CD4-positive, CD25-positive, alpha-beta regulatory T cell (primary cell): ENCODE data around the gene USP5. TPM values are rescaled to one million over a fixed set of nuclear protein-coding genes. Genes with fewer than 3 reads are reported as not detected.

Experiments used
- ATAC-seq, 2 donors: fragments of 150-1000 bp; cut with Tn5 transposase; one replicate each; pipeline ENCODE4 v1.10.0; 2021; ENCODE audit warnings: low read depth in 2 of 2, moderate number of reproducible peaks in 2 of 2, moderate library complexity in 1 of 2
- DNase-seq, 3 donors: peaks; one replicate each; pipeline versions ENCODE4 v3.0.0 to v3.0.0-alpha.2; 2012 to 2022; ENCODE audit warnings: mixed read lengths in 1 of 3
- H3K27ac ChIP-seq: one replicate; pipeline ENCODE4 v1.7.0; 2013; ENCODE audit warnings: mild to moderate bottlenecking, low read length; ENCODE audit not compliant: insufficient read depth, poor library complexity, severe bottlenecking
- H3K27me3 ChIP-seq: one replicate; pipeline ENCODE4 v1.7.0; 2013; ENCODE audit warnings: low read length; ENCODE audit not compliant: control insufficient read depth, insufficient read depth
- H3K36me3 ChIP-seq: one replicate; pipeline ENCODE4 v1.7.0; 2013; ENCODE audit warnings: mild to moderate bottlenecking, low read length, moderate library complexity; ENCODE audit not compliant: control insufficient read depth, insufficient read depth
- H3K4me1 ChIP-seq: 2 replicates; pipeline ENCODE4 v1.7.0; 2013; ENCODE audit warnings: mild to moderate bottlenecking, low read length; ENCODE audit not compliant: insufficient read depth, control insufficient read depth, poor library complexity, severe bottlenecking
- H3K4me3 ChIP-seq: one replicate; pipeline ENCODE4 v1.7.0; 2013; ENCODE audit warnings: low read depth, mild to moderate bottlenecking, low read length, moderate library complexity
- H3K9me3 ChIP-seq, 2 experiments: 1 replicate in 1 of 2; 2 replicates in 1 of 2; pipeline ENCODE4 v1.7.0; 2013; ENCODE audit warnings: low read length in 2 of 2, mild to moderate bottlenecking in 1 of 2, moderate library complexity in 1 of 2; ENCODE audit not compliant: control insufficient read depth in 2 of 2
- H3K27ac Mint-ChIP-seq, 3 donors: one replicate each; pipeline ENCODE4 v1.8.0; 2020 to 2022; ENCODE audit warnings: mild to moderate bottlenecking in 3 of 3, mixed read lengths in 3 of 3, moderate library complexity in 2 of 3
- H3K27me3 Mint-ChIP-seq: one replicate; pipeline ENCODE4 v1.8.0; 2022; ENCODE audit warnings: mild to moderate bottlenecking, mixed read lengths
- H3K36me3 Mint-ChIP-seq: one replicate; pipeline ENCODE4 v1.8.0; 2020; ENCODE audit warnings: mixed read lengths
- H3K4me1 Mint-ChIP-seq, 4 donors: one replicate each; pipeline ENCODE4 v1.8.0; 2020 to 2022; ENCODE audit warnings: mixed read lengths in 4 of 4, mild to moderate bottlenecking in 1 of 4
- H3K4me3 Mint-ChIP-seq, 4 donors: one replicate each; pipeline ENCODE4 v1.8.0; 2020 to 2022; ENCODE audit warnings: mild to moderate bottlenecking in 4 of 4, mixed read lengths in 4 of 4, moderate library complexity in 3 of 4
- H3K9me3 Mint-ChIP-seq, 7 donors: one replicate each; pipeline ENCODE4 v1.8.0; 2020 to 2022; ENCODE audit warnings: mixed read lengths in 7 of 7, mild to moderate bottlenecking in 3 of 7, moderate library complexity in 2 of 7
- polyA plus RNA-seq, 4 donors: library from polyadenylated mRNA; unstranded; fragments of 300-500 nt; fragmentation: Illumina TruSeq; gene quantifications; one replicate each; pipeline ENCODE4 v1.2.3, GENCODE V29; 2021
- total RNA-seq: library from RNA; stranded (reverse); gene quantifications from one replicate; pipeline ENCODE4 v1.2.3, GENCODE V29; 2022

The USP5 gene
- total and polyA plus RNA-seq, 5 donors from 2014 or later: 44.4 to 63.5 (median 50.0) TPM

GRCh38 chr12:6846316-6846869 lies 5.6 kb upstream of the USP5 start:
- no peak overlapping the region for H3K4me3 Mint-ChIP-seq
- ATAC-seq (no peak), DNase-seq (no peak)
- H3K27me3 Mint-ChIP-seq: no peaks in the 10 kb centered on the region
- no peak overlapping the region for H3K27ac Mint-ChIP-seq
- peaks cover 0 to 12% (median 4%) of the 10 kb centered on the region in 4 donors for H3K4me1 Mint-ChIP-seq
- Histone ChIP-seq H3K9me3 (no peaks in the 10 kb centered on the region), H3K4me3 (no peak overlapping the region), H3K27ac (no peak overlapping the region), H3K4me1 (peaks cover 6% of the 10 kb centered on the region), H3K36me3 (no peaks in the 10 kb centered on the region), H3K27me3 (no peaks in the 10 kb centered on the region)
- no peaks in the 10 kb centered on the region for H3K9me3 Mint-ChIP-seq
- no peaks in the 10 kb centered on the region for H3K36me3 Mint-ChIP-seq

GRCh38 chr12:6847676-6848075 lies 4.3 kb upstream of the USP5 start:
- no peaks in the 10 kb centered on the region for H3K9me3 ChIP-seq
- peak overlapping the region in 2 of 3 donors; percentile 13 to 66 for H3K27ac Mint-ChIP-seq
- no peak for DNase-seq
- peak overlapping the region in 1 of 4 donors; percentile 24 for H3K4me3 Mint-ChIP-seq
- H3K4me3 ChIP-seq: no peak overlapping the region
- no peaks in the 10 kb centered on the region for H3K27me3 Mint-ChIP-seq
- H3K4me1 Mint-ChIP-seq: peaks cover 0 to 15% (median 4%) of the 10 kb centered on the region in 4 donors
- H3K4me1 ChIP-seq: peaks cover 7% of the 10 kb centered on the region
- no peaks in the 10 kb centered on the region for H3K36me3 Mint-ChIP-seq
- H3K27ac ChIP-seq: no peak overlapping the region
- ATAC-seq: no peak
- H3K9me3 Mint-ChIP-seq: no peaks in the 10 kb centered on the region
- no peaks in the 10 kb centered on the region for H3K36me3 ChIP-seq
- H3K27me3 ChIP-seq: no peaks in the 10 kb centered on the region

GRCh38 chr12:6849427-6849826 lies 2.5 kb upstream of the USP5 start:
- Mint-ChIP-seq H3K4me1 (peaks cover 0 to 31% (median 14%) of the 10 kb centered on the region in 4 donors), H3K27ac (no peak overlapping the region), H3K9me3 (no peaks in the 10 kb centered on the region), H3K36me3 (peaks cover 4% of the 10 kb centered on the region), H3K4me3 (peak overlapping the region in 1 of 4 donors; percentile 13), H3K27me3 (no peaks in the 10 kb centered on the region)
- no peaks in the 10 kb centered on the region for H3K27me3 ChIP-seq
- no peak for ATAC-seq
- H3K27ac ChIP-seq: no peak overlapping the region
- no peak overlapping the region for H3K4me3 ChIP-seq
- no peaks in the 10 kb centered on the region for H3K9me3 ChIP-seq
- H3K4me1 ChIP-seq: peaks cover 22% of the 10 kb centered on the region
- no peaks in the 10 kb centered on the region for H3K36me3 ChIP-seq
- no peak for DNase-seq

GRCh38 chr12:6849976-6850560 lies 1.9 kb upstream of the USP5 start:
- DNase-seq: no peak
- H3K4me1 Mint-ChIP-seq: peaks cover 0 to 38% (median 14%) of the 10 kb centered on the region in 4 donors

GRCh38 chr12:6850796-6851152 lies 1.2 kb upstream of the USP5 start:
- Histone ChIP-seq H3K9me3 (no peaks in the 10 kb centered on the region), H3K4me3 (peak overlapping the region; percentile 85), H3K36me3 (peaks cover 2% of the 10 kb centered on the region), H3K27me3 (no peaks in the 10 kb centered on the region), H3K27ac (peak overlapping the region; percentile 97), H3K4me1 (peaks cover 22% of the 10 kb centered on the region)
- peaks cover 0 to 38% (median 15%) of the 10 kb centered on the region in 4 donors for H3K4me1 Mint-ChIP-seq
- peak overlapping the region in 1 of 3 donors; percentile 100 for H3K27ac Mint-ChIP-seq
- H3K36me3 Mint-ChIP-seq: peaks cover 6% of the 10 kb centered on the region
- ATAC-seq (no peak), DNase-seq (no peak)
- H3K27me3 Mint-ChIP-seq: no peaks in the 10 kb centered on the region
- H3K9me3 Mint-ChIP-seq: no peaks in the 10 kb centered on the region
- H3K4me3 Mint-ChIP-seq: peak overlapping the region; percentile 90 to 99 (median 96)

More at GRCh38 chr12:6849976-6850560, 1.9 kb upstream of the USP5 start:
- Histone ChIP-seq H3K27ac (no peak overlapping the region), H3K27me3 (no peaks in the 10 kb centered on the region), H3K36me3 (no peaks in the 10 kb centered on the region), H3K9me3 (no peaks in the 10 kb centered on the region), H3K4me3 (no peak overlapping the region), H3K4me1 (peaks cover 22% of the 10 kb centered on the region)
- Mint-ChIP-seq H3K27ac (peak overlapping the region in 1 of 3 donors; percentile 39), H3K27me3 (no peaks in the 10 kb centered on the region), H3K4me3 (peak overlapping the region in 3 of 4 donors; percentile 33 to 68 (median 46)), H3K36me3 (peaks cover 4% of the 10 kb centered on the region), H3K9me3 (no peaks in the 10 kb centered on the region)
- no peak for ATAC-seq

GRCh38 chr12:6851153-6851920 lies 613 bp upstream of the USP5 start, which contains the start of gene CDCA3:
CDCA3 (minus strand) TSS chr12:6851286; CDS start chr12:6850952, 334 bp downstream.
- peak within 1 kb of the TSS; percentile 95 to 100 (median 100) for H3K27ac Mint-ChIP-seq
- peak within 1 kb of the TSS; percentile 90 to 99 (median 96) for H3K4me3 Mint-ChIP-seq
- Histone ChIP-seq H3K4me1 (peaks cover 22% of the 10 kb centered on the region), H3K4me3 (peak within 1 kb of the TSS; percentile 85), H3K27ac (peak within 1 kb of the TSS; percentile 97), H3K27me3 (no peaks in the 10 kb centered on the region), H3K36me3 (peaks cover 8% of the 10 kb centered on the region), H3K9me3 (no peaks in the 10 kb centered on the region)
- DNase-seq: peak; percentile 88 to 99 (median 93)
- peak; percentile 47 to 50 for ATAC-seq
- H3K9me3 Mint-ChIP-seq: no peaks in the 10 kb centered on the region
- peaks cover 0 to 38% (median 16%) of the 10 kb centered on the region in 4 donors for H3K4me1 Mint-ChIP-seq
- no peaks in the 10 kb centered on the region for H3K27me3 Mint-ChIP-seq
- peaks cover 8% of the 10 kb centered on the region for H3K36me3 Mint-ChIP-seq

- no peak for ATAC-seq
These were observed 853 bp downstream of the USP5 start for GRCh38 chr12:6852651-6853354.

More at GRCh38 chr12:6852651-6853354, 853 bp downstream of the USP5 start:
- H3K4me3 ChIP-seq: peak overlapping the region; percentile 85
- Mint-ChIP-seq H3K4me3 (peak overlapping the region; percentile 90 to 99 (median 96)), H3K27me3 (no peaks in the 10 kb centered on the region), H3K9me3 (no peaks in the 10 kb centered on the region), H3K27ac (peak overlapping the region; percentile 95 to 100 (median 100)), H3K36me3 (peaks cover 15% of the 10 kb centered on the region), H3K4me1 (peaks cover 0 to 39% (median 17%) of the 10 kb centered on the region in 4 donors)
- no peaks in the 10 kb centered on the region for H3K9me3 ChIP-seq
- H3K4me1 ChIP-seq: peaks cover 22% of the 10 kb centered on the region
- no peaks in the 10 kb centered on the region for H3K27me3 ChIP-seq
- peaks cover 22% of the 10 kb centered on the region for H3K36me3 ChIP-seq
- peak; percentile 49 to 91 (median 56) for DNase-seq
- H3K27ac ChIP-seq: peak overlapping the region; percentile 97
